Measurements from ENCODE around the gene NRTN. TPM values are rescaled to one million over a fixed set of nuclear protein-coding genes. Genes with fewer than 3 reads are reported as not detected.
"Not testable (repeated sequence)": the region's sequence is repeated elsewhere in the genome, so short reads cannot be mapped to it uniquely, and the experiment has no call there.

Gene NRTN
- total RNA-seq, 1 experiment from 2014 or later, result 0.80 TPM

DNA sequence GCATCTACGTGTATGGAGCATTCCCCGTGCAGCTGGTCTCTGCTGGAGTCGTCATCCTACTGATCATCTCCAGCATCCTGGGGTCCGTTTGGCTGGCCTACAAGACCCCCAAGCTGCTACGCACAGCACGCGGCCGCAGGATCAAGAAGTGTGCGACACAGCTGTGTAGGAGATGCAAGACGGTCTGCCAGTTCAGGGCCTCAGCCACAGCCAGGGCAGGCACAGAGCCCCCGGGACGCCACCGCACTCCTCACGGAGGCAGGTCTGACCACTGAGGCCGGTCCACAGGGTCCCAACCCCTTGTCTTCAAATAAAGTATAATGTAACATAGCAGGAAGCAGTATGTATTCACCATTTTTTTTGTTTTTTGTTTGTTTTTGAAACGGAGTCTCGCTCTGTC is 26.5 kb upstream of the NRTN start:
- no TSS peak for BruUV-seq (replicated peaks)
- intact Hi-C loops (cut with micrococcal nuclease; ENCODE audit: unreplicated experiment), result no loop called here
- no peaks in the 10 kb centered on the region for H3K36me3 ChIP-seq (ENCODE audit: control insufficient read depth, insufficient read depth, low read length)
- H3K27me3 ChIP-seq (ENCODE audit: control insufficient read depth, insufficient read depth, low read length), result no peaks in the 10 kb centered on the region
- DNase-seq (ENCODE audit: low read depth, low spot score), result no peak
- peaks cover 3% of the 10 kb centered on the region; the same call in 1 of the 2 replicates for H3K4me1 ChIP-seq (ENCODE audit: control insufficient read depth, insufficient read depth, low read length)
- no peaks in the 10 kb centered on the region for H3K9me3 ChIP-seq (ENCODE audit: control insufficient read depth, insufficient read depth, low read depth, low read length)
- in situ Hi-C loops (cut with HindIII; ENCODE audit: low pct_unique_long_range_greater_than_20kb, low sequenced_read_pairs), result no loop called here
- ATAC-seq, result no peak
- POLR2A ChIA-PET, result no interaction called here
- CTCF ChIA-PET, result interaction anchor here (0.6 kb wide), 1 partner anchor 57 kb away, joined by 3 read pairs; no protein-coding TSS in a partner anchor
- no peak overlapping the region for H3K4me3 ChIP-seq (ENCODE audit: low read depth in 2 of 2, low read length in 2 of 2)
- TF ChIP-seq, protein P1, sequence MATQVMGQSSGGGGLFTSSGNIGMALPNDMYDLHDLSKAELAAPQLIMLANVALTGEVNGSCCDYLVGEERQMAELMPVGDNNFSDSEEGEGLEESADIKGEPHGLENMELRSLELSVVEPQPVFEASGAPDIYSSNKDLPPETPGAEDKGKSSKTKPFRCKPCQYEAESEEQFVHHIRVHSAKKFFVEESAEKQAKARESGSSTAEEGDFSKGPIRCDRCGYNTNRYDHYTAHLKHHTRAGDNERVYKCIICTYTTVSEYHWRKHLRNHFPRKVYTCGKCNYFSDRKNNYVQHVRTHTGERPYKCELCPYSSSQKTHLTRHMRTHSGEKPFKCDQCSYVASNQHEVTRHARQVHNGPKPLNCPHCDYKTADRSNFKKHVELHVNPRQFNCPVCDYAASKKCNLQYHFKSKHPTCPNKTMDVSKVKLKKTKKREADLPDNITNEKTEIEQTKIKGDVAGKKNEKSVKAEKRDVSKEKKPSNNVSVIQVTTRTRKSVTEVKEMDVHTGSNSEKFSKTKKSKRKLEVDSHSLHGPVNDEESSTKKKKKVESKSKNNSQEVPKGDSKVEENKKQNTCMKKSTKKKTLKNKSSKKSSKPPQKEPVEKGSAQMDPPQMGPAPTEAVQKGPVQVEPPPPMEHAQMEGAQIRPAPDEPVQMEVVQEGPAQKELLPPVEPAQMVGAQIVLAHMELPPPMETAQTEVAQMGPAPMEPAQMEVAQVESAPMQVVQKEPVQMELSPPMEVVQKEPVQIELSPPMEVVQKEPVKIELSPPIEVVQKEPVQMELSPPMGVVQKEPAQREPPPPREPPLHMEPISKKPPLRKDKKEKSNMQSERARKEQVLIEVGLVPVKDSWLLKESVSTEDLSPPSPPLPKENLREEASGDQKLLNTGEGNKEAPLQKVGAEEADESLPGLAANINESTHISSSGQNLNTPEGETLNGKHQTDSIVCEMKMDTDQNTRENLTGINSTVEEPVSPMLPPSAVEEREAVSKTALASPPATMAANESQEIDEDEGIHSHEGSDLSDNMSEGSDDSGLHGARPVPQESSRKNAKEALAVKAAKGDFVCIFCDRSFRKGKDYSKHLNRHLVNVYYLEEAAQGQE (IDR thresholded peaks at IDR 0.05; ENCODE audit: insufficient read depth in 1 of 2, low read depth in 2 of 2, low read length in 1 of 2), result no peak
- TF ChIP-seq TCF7L2 (IDR thresholded peaks at IDR 0.05; ENCODE audit: low read depth, low read length), result no peak
- no peak for TF ChIP-seq POLR2AphosphoS5 (IDR thresholded peaks at IDR 0.05; ENCODE audit: low read depth, low read length)
- no peak for TF ChIP-seq SIN3A (IDR thresholded peaks at IDR 0.05; ENCODE audit: borderline replicate concordance, insufficient read depth, low read depth, low read length)
- no peak for TF ChIP-seq CTCF (IDR thresholded peaks at IDR 0.05)
- H3K27ac ChIP-seq (ENCODE audit: low read length), result no peak overlapping the region

DNA sequence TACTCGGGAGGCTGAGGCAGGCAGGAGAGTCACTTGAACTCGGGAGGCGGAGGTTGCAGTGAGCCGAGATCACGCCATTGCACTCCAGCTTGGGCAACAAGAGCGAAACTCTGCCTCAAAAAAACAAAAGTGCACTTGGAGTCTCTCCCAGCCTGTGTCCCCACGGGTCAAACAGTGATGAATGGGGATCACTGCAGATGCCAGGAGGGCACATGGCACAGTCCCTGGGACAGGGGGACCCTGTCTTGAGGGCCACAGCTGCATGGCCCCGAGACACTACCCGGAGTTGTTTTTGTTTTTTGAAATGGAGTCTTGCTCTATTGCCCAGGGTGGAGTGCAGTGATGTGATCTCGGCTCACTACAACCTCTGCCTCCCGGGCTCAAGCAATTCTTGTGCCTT is 24.0 kb upstream of the NRTN start:
- H3K27me3 ChIP-seq (ENCODE audit: control insufficient read depth, insufficient read depth, low read length); H3K4me1 ChIP-seq (ENCODE audit: control insufficient read depth, insufficient read depth, low read length); H3K27ac ChIP-seq (ENCODE audit: low read length); CTCF ChIA-PET; ATAC-seq; H3K4me3 ChIP-seq (ENCODE audit: low read depth in 2 of 2, low read length in 2 of 2); H3K36me3 ChIP-seq (ENCODE audit: control insufficient read depth, insufficient read depth, low read length); DNase-seq (ENCODE audit: low read depth, low spot score); BruUV-seq (replicated peaks); intact Hi-C loops (cut with micrococcal nuclease; ENCODE audit: unreplicated experiment); POLR2A ChIA-PET; H3K9me3 ChIP-seq (ENCODE audit: control insufficient read depth, insufficient read depth, low read depth, low read length); in situ Hi-C loops (cut with HindIII; ENCODE audit: low pct_unique_long_range_greater_than_20kb, low sequenced_read_pairs): not testable (repeated sequence)

- H3K4me3 ChIP-seq (ENCODE audit: low read depth in 2 of 2, low read length in 2 of 2), result no peak overlapping the region
- TF ChIP-seq CTCF (IDR thresholded peaks at IDR 0.05) (no peak), TCF7L2 (IDR thresholded peaks at IDR 0.05; ENCODE audit: low read depth, low read length) (no peak), SIN3A (IDR thresholded peaks at IDR 0.05; ENCODE audit: borderline replicate concordance, insufficient read depth, low read depth, low read length) (no peak), POLR2AphosphoS5 (IDR thresholded peaks at IDR 0.05; ENCODE audit: low read depth, low read length) (no peak; the same call in 1 of the 2 replicates)
- TF ChIP-seq, protein P1 (IDR thresholded peaks at IDR 0.05; ENCODE audit: insufficient read depth in 1 of 2, low read depth in 2 of 2, low read length in 1 of 2), result no peak
- no peaks in the 10 kb centered on the region for H3K9me3 ChIP-seq (ENCODE audit: control insufficient read depth, insufficient read depth, low read depth, low read length)
- peak; percentile 43 for ATAC-seq
- BruUV-seq (replicated peaks), result no TSS peak
- no peaks in the 10 kb centered on the region for H3K4me1 ChIP-seq (ENCODE audit: control insufficient read depth, insufficient read depth, low read length)
- H3K36me3 ChIP-seq (ENCODE audit: control insufficient read depth, insufficient read depth, low read length), result 0 out of 2 replicates have a peak, but pooled peaks cover 2% of the 10 kb centered on the region
- no peaks in the 10 kb centered on the region for H3K27me3 ChIP-seq (ENCODE audit: control insufficient read depth, insufficient read depth, low read length)
- H3K27ac ChIP-seq (ENCODE audit: low read length), result no peak overlapping the region
- CTCF ChIA-PET, result no interaction called here
- intact Hi-C loops (cut with micrococcal nuclease; ENCODE audit: unreplicated experiment) (no loop called here), in situ Hi-C loops (cut with HindIII; ENCODE audit: low pct_unique_long_range_greater_than_20kb, low sequenced_read_pairs) (no loop called here)
- POLR2A ChIA-PET, result no interaction called here
- no peak for DNase-seq (ENCODE audit: low read depth, low spot score)
Observed at GRCh38 chr19:5782322-5782721, 22.5 kb upstream of the NRTN start.
